Measurements from ENCODE around the gene DENND4A.
"Not testable (repeated sequence)": the region's sequence is repeated elsewhere in the genome, so short reads cannot be mapped to it uniquely, and the experiment has no call there.

DENND4A gene

GRCh38 chr15:65789105-65789504 is 3.0 kb downstream of the DENND4A start:
- no peak for DNase-seq (ENCODE audit: low read depth)

GRCh38 chr15:65787260-65787659 is 4.8 kb downstream of the DENND4A start:
- no peak for DNase-seq (ENCODE audit: low read depth)

- no peak for DNase-seq (ENCODE audit: low read depth)
Measured at GRCh38 chr15:65785151-65785550, 6.9 kb downstream of the DENND4A start.

- DNase-seq (ENCODE audit: low read depth) = no peak
Measured at GRCh38 chr15:65783872-65784271, 8.2 kb downstream of the DENND4A start.

- no peak for DNase-seq (ENCODE audit: low read depth)
Measured at GRCh38 chr15:65782096-65782495, 10.0 kb downstream of the DENND4A start.

- DNase-seq (ENCODE audit: low read depth) = not testable (repeated sequence)
Measured at GRCh38 chr15:65778701-65779100, 13.4 kb downstream of the DENND4A start.

- DNase-seq (ENCODE audit: low read depth) = no peak
Measured at GRCh38 chr15:65778269-65778668, 13.8 kb downstream of the DENND4A start.

- no peak for DNase-seq (ENCODE audit: low read depth)
Measured at GRCh38 chr15:65777843-65778242, 14.2 kb downstream of the DENND4A start.

GRCh38 chr15:65777053-65777452 is 15.0 kb downstream of the DENND4A start:
- DNase-seq (ENCODE audit: low read depth) = no peak

GRCh38 chr15:65773386-65774111 is 18.5 kb downstream of the DENND4A start:
- no peak for DNase-seq (ENCODE audit: low read depth)

GRCh38 chr15:65772930-65773329 is 19.2 kb downstream of the DENND4A start:
- no peak for DNase-seq (ENCODE audit: low read depth)

- no peak for DNase-seq (ENCODE audit: low read depth)
Measured at GRCh38 chr15:65771870-65772269, 20.2 kb downstream of the DENND4A start.

GRCh38 chr15:65769482-65769881 is 22.6 kb downstream of the DENND4A start:
- DNase-seq (ENCODE audit: low read depth) = no peak

GRCh38 chr15:65767895-65768294 is 24.2 kb downstream of the DENND4A start:
- no peak for DNase-seq (ENCODE audit: low read depth)

- DNase-seq (ENCODE audit: low read depth) = no peak
Measured at GRCh38 chr15:65767264-65767595, 24.9 kb downstream of the DENND4A start.

GRCh38 chr15:65766422-65767263 is 25.4 kb downstream of the DENND4A start:
- no peak for DNase-seq (ENCODE audit: low read depth)

GRCh38 chr15:65765106-65765505 is 27.0 kb downstream of the DENND4A start:
- DNase-seq (ENCODE audit: low read depth) = no peak

- no peak for DNase-seq (ENCODE audit: low read depth)
Measured at GRCh38 chr15:65762914-65763787, 28.9 kb downstream of the DENND4A start.

- no peak for DNase-seq (ENCODE audit: low read depth)
Measured at GRCh38 chr15:65762399-65762798, 29.7 kb downstream of the DENND4A start.

GRCh38 chr15:65761210-65761926 is 30.7 kb downstream of the DENND4A start:
- no peak for DNase-seq (ENCODE audit: low read depth)

GRCh38 chr15:65759441-65759840 is 32.7 kb downstream of the DENND4A start:
- DNase-seq (ENCODE audit: low read depth) = no peak

GRCh38 chr15:65758242-65758641 is 33.9 kb downstream of the DENND4A start:
- DNase-seq (ENCODE audit: low read depth) = no peak

Measured in stimulated activated CD8-positive, alpha-beta memory T cell treated with anti-CD3 and anti-CD28 coated beads, Interleukin-15, amount 100 ng/mL, for 24 hours (primary cell).